ENCODE measurements around the gene KCNQ1OT1. TPM values are rescaled to one million over a fixed set of nuclear protein-coding genes. Genes with fewer than 3 reads are reported as not detected.

KCNQ1OT1 gene
- total RNA-seq, 1 experiment from 2014 or later, result 0.36 TPM

GRCh38 chr11:2721210-2721916, 21.6 kb upstream of the KCNQ1OT1 start:
- DNase-seq (ENCODE audit: low read depth), result no peak

GRCh38 chr11:2719831-2720590, 20.2 kb upstream of the KCNQ1OT1 start:
- no peak for DNase-seq (ENCODE audit: low read depth)

- DNase-seq (ENCODE audit: low read depth), result no peak
Observed at GRCh38 chr11:2718817-2719438, 19.1 kb upstream of the KCNQ1OT1 start.

GRCh38 chr11:2717561-2718325, 17.9 kb upstream of the KCNQ1OT1 start:
- no peak for DNase-seq (ENCODE audit: low read depth)

GRCh38 chr11:2716376-2717095, 16.7 kb upstream of the KCNQ1OT1 start:
- no peak for DNase-seq (ENCODE audit: low read depth)

- no peak for DNase-seq (ENCODE audit: low read depth)
Observed at GRCh38 chr11:2715716-2716350, 16.0 kb upstream of the KCNQ1OT1 start.

- no peak for DNase-seq (ENCODE audit: low read depth)
Observed at GRCh38 chr11:2714871-2715270, 15.1 kb upstream of the KCNQ1OT1 start.

GRCh38 chr11:2714463-2714800, 14.6 kb upstream of the KCNQ1OT1 start:
- no peak for DNase-seq (ENCODE audit: low read depth)

- DNase-seq (ENCODE audit: low read depth), result no peak
Observed at GRCh38 chr11:2713661-2714462, 14.1 kb upstream of the KCNQ1OT1 start.

- DNase-seq (ENCODE audit: low read depth), result no peak
Observed at GRCh38 chr11:2713094-2713493, 13.3 kb upstream of the KCNQ1OT1 start.

GRCh38 chr11:2711161-2711560, 11.4 kb upstream of the KCNQ1OT1 start:
- no peak for DNase-seq (ENCODE audit: low read depth)

- no peak for DNase-seq (ENCODE audit: low read depth)
Observed at GRCh38 chr11:2709429-2709828, 9.6 kb upstream of the KCNQ1OT1 start.

GRCh38 chr11:2708757-2709281, 9.0 kb upstream of the KCNQ1OT1 start:
- no peak for DNase-seq (ENCODE audit: low read depth)

- DNase-seq (ENCODE audit: low read depth), result no peak
Observed at GRCh38 chr11:2708151-2708581, 8.4 kb upstream of the KCNQ1OT1 start.

GRCh38 chr11:2707736-2708135, 7.9 kb upstream of the KCNQ1OT1 start:
- DNase-seq (ENCODE audit: low read depth), result no peak

- DNase-seq (ENCODE audit: low read depth), result no peak
Observed at GRCh38 chr11:2706321-2706720, 6.5 kb upstream of the KCNQ1OT1 start.

- DNase-seq (ENCODE audit: low read depth), result no peak
Observed at GRCh38 chr11:2704896-2705606, 5.3 kb upstream of the KCNQ1OT1 start.

GRCh38 chr11:2704356-2704755, 4.6 kb upstream of the KCNQ1OT1 start:
- no peak for DNase-seq (ENCODE audit: low read depth)
